ES-I3 (cell line): ENCODE measurements around the gene GMCL2.
"Not testable (repeated sequence)": the region's sequence is repeated elsewhere in the genome, so short reads cannot be mapped to it uniquely, and the experiment has no call there.

ENCODE experiments used
- H3K36me3 ChIP-seq: 2 replicates; pipeline ENCODE4 v1.6.1; 2013; ENCODE audit warnings: mild to moderate bottlenecking, low read length, control low read depth, moderate library complexity; ENCODE audit not compliant: insufficient read depth
- H3K4me1 ChIP-seq: 2 replicates; pipeline ENCODE4 v1.6.1; 2013; ENCODE audit warnings: mild to moderate bottlenecking, control low read depth, low read length; ENCODE audit not compliant: insufficient read depth
- H3K9ac ChIP-seq: 2 replicates; pipeline ENCODE4 v1.6.1; 2013; ENCODE audit warnings: low read depth, mild to moderate bottlenecking, low read length, moderate library complexity
- H3K9me3 ChIP-seq: 2 replicates; pipeline ENCODE4 v1.6.1; 2013; ENCODE audit warnings: mild to moderate bottlenecking, low read length, moderate library complexity; ENCODE audit not compliant: control insufficient read depth, insufficient read depth

GMCL2 gene

DNA sequence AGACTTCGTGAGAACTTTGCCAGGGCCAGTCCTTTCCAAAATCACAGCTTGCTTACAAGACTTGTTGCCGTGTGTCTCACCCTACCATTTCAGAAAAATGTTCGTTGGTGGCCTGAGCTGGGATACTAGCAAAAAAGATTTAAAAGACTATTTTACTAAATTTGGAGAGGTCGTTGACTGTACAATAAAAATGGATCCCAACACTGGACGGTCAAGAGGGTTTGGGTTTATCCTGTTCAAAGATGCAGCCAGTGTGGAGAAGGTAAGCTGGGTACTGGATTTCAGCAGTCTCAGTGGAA is 18.5 kb upstream of the GMCL2 start:
- H3K9me3 ChIP-seq = no peaks in the 10 kb centered on the region
- H3K36me3 ChIP-seq = peaks cover 41% of the 10 kb centered on the region
- H3K9ac ChIP-seq = peak overlapping the region; percentile 85
- H3K4me1 ChIP-seq = peaks cover 12% of the 10 kb centered on the region

DNA sequence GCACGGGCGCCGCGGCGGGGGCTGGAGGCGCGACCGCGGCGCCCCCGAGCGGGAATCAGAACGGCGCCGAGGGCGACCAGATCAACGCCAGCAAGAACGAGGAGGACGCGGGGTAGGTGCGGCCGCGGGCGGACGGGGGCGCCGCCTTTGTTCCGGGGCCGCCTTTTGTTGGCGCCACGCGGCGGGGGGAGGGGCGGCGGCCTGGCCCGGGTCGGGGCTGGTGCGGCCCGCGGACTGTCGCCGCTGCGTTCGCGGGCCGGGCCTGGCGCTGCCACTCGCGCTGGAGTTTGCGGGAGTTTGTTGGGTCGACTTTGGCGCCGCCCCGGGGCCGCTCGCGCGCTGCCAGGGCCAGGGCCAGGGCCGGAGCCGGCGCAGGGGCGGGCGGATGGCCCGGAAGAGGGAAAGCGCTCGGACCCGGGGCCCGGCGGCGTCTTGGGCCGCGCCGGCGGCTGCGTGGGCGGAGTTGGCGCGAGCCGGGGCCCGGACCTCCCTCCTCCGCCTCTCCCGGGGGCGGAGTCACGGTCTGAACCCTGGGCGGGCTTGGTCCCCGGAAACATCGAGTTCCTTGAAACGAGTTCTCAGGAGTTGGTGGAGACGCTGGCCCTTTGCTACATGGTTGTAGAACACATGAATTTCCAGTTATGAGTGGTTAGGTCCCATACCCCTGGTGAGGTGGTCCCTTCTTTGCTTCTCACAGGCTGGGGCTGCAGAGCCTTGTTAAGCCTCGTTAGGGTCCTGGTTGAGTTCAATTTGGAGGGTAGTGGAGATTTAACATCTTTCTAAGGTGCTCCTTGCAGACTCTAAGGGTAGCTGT is 18.0 kb upstream of the GMCL2 start:
- Histone ChIP-seq H3K9me3 (no peaks in the 10 kb centered on the region), H3K36me3 (peaks cover 37% of the 10 kb centered on the region), H3K4me1 (peaks cover 12% of the 10 kb centered on the region), H3K9ac (peak overlapping the region; percentile 85)

- H3K9me3 ChIP-seq = no peaks in the 10 kb centered on the region
- H3K36me3 ChIP-seq = peaks cover 32% of the 10 kb centered on the region
- peak within 1 kb of the TSS; percentile 85 for H3K9ac ChIP-seq
- peaks cover 12% of the 10 kb centered on the region for H3K4me1 ChIP-seq
These were observed 17.2 kb upstream of the GMCL2 start, which contains the start of gene HNRNPAB for GRCh38 chr5:178204182-178204934. HNRNPAB (plus strand) TSS chr5:178204533; CDS start chr5:178204838, 305 bp downstream.

- peak overlapping the region; percentile 85 for H3K9ac ChIP-seq
- H3K36me3 ChIP-seq = peaks cover 27% of the 10 kb centered on the region
- peaks cover 12% of the 10 kb centered on the region for H3K4me1 ChIP-seq
- no peaks in the 10 kb centered on the region for H3K9me3 ChIP-seq
These were observed 16.6 kb upstream of the GMCL2 start for GRCh38 chr5:178203670-178204181.

- Histone ChIP-seq H3K9me3 (no peaks in the 10 kb centered on the region), H3K9ac (no peak overlapping the region), H3K36me3 (peaks cover 21% of the 10 kb centered on the region), H3K4me1 (peaks cover 12% of the 10 kb centered on the region)
These were observed 15.4 kb upstream of the GMCL2 start for GRCh38 chr5:178202541-178202940.

DNA sequence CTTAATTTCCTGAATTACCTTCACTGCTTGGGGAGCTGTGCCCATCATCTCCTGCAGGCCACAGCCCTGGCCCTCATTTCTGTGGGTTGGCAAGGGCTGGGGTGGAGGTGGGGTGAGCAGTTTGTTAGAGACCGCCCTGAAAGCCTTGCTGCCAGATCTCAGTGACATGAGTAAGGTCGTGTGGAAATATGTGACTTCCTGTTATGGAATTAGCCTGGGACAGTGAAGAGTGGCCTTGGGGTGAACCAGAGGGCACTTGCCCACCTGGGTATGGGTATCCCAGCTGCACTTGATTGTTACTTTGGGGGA is 14.7 kb upstream of the GMCL2 start:
- Histone ChIP-seq H3K36me3 (peaks cover 15% of the 10 kb centered on the region), H3K9ac (no peak overlapping the region), H3K9me3 (no peaks in the 10 kb centered on the region), H3K4me1 (peaks cover 9% of the 10 kb centered on the region)

DNA sequence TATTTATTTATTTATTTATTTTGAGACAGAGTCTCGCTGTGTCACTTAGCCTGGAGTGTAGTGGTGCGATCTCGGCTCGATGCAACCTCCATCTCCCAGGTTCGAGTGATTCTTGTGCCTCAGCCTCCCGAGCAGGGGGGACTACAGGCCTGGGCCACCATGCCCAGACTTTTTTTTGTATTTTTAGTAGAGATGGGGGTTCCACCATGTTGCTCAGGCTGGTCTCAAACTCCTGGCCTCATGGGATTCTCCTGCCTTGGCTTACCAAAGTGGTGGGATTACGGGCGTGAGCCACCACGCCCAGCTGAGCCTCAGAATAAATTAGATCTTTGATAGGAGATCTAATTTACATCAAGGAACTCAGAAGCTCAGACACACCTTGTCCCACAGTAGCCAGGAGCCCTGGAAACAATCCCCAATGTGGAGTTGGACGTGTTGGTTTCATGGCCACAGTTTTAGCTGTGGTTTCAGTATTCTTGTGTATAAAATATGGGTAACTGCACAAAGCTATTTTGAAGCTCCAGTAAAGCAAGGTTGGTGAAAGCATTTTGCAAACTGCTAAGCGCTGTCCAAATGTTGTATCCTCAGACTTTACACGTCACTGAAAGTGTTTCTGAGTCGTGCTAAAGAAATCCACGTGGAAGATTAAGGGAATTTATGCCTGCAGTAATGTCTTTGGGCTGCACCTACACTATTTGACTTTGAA is 14.2 kb upstream of the GMCL2 start:
- Histone ChIP-seq H3K4me1 (peaks cover 5% of the 10 kb centered on the region), H3K9ac (no peak overlapping the region), H3K36me3 (peaks cover 11% of the 10 kb centered on the region; the same call in 1 of the 2 replicates), H3K9me3 (no peaks in the 10 kb centered on the region)

DNA sequence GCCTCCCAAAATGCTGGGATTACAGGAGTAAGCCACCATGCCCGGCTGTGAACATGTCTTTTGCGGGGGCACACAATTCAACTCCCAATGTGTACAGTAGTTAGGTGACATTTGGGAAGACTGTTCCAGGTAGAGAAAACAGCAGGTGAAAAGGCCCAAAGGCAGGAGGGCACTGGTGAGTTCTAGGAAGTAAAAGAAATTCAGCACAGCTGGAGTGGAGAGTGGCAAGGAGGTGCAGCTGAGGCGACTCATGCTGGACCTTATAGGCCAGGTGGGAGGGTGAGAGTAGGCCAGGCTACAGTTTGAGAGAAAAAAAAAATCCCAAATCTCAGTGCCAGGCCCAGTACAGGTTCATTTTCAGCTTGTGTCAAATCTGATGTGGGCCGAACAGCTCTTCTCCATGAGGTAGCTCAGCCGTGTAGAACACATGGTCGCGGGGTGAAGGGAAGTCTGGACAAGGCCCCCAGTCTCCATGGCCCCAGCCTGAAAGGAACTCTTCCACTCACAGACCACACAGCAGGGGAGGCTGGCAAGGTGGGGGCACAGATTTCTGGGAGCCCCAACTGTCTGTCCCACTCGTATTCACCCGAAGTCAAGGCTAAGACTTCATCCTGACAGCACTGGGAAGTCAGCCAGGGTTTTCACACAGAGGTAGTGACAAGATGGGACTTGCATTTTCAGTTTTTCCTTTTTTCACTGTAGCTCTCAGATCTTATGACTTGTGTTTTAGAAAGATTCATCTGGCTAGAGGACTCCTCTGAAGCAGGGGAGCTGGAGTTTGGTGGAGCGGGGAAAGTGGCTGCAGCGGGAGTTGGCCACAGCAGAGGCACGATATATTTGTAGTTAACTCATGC is 12.6 kb upstream of the GMCL2 start:
- Histone ChIP-seq H3K9ac (no peak overlapping the region), H3K9me3 (no peaks in the 10 kb centered on the region), H3K36me3 (no peaks in the 10 kb centered on the region), H3K4me1 (no peaks in the 10 kb centered on the region; the same call in 1 of the 2 replicates)

GRCh38 chr5:178198706-178199105 is 11.5 kb upstream of the GMCL2 start:
- no peaks in the 10 kb centered on the region for H3K9me3 ChIP-seq
- no peaks in the 10 kb centered on the region for H3K36me3 ChIP-seq
- no peak overlapping the region for H3K9ac ChIP-seq
- H3K4me1 ChIP-seq = no peaks in the 10 kb centered on the region; the same call in 1 of the 2 replicates

DNA sequence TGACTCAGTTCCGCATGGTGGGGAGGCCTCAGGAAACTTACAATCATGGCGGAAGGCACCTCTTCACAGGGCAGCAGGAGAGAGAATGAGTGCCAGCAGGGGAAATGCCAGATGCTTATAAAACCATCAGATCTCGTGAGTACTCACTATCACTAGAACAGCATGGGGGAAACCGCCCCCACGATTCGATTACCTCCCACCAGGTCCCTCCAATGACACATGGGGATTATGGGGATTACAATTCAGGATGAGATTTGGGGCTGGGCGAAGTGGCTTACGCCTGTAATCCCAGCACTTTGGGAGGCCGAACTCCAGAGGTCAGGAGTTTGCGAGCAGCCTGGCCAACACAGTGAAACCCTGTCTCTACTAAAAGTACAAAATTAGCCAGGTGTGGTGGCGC is 11.0 kb upstream of the GMCL2 start:
- not testable (repeated sequence) for H3K9ac ChIP-seq, H3K9me3 ChIP-seq, H3K36me3 ChIP-seq, H3K4me1 ChIP-seq

DNA sequence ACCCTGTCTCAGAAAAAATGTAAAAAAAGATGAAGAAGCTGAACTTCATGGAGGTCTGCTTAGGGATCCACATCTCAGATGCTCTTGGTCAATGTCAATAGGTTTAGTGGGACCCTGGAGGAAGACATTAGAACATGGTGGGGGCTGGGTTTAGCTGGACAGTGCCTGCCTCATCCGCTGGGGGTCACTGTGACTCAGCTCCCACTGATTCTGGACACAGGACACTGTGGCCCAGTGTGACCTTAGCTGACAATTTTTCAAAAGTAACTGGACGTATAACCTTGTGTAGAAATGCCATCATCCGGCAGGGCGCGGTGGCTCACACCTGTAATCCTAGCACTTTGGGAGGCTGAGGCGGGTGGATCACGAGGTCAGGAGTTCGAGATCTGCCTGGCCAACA is 9.8 kb upstream of the GMCL2 start:
- Histone ChIP-seq H3K4me1 (no peaks in the 10 kb centered on the region; the same call in 1 of the 2 replicates), H3K9ac (no peak overlapping the region), H3K9me3 (no peaks in the 10 kb centered on the region), H3K36me3 (no peaks in the 10 kb centered on the region)

DNA sequence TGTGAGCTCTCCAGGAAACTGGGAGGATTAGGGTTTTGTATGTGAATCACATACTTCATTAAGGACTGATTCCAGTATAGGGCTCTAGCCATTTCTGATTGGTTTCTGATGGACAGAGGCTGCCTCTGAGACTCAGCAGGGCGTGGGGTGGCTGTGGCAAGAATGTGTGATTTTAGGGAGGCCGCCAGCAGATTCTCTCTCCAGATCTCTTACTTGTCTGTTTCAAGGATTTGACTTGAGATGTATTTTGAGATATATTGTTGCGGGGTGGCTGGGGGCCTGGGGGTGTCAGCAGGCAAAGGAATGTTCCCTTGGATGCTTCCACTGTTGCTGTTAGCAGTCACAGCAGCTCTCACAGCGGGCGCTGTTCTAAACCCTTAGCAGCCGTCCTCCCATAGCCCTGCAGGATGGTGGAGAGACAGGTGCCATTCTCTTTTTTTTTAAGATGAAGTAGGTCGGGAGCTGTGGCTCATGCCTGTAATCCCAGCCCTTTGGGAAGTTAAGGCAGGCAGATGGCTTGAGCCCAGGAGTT is 9.2 kb upstream of the GMCL2 start:
- H3K36me3 ChIP-seq = no peaks in the 10 kb centered on the region
- H3K9ac ChIP-seq = no peak overlapping the region
- no peaks in the 10 kb centered on the region; the same call in 1 of the 2 replicates for H3K4me1 ChIP-seq
- H3K9me3 ChIP-seq = no peaks in the 10 kb centered on the region

- Histone ChIP-seq H3K9me3 (no peaks in the 10 kb centered on the region), H3K4me1 (no peaks in the 10 kb centered on the region), H3K9ac (no peak overlapping the region), H3K36me3 (no peaks in the 10 kb centered on the region)
These were observed 6.9 kb upstream of the GMCL2 start for GRCh38 chr5:178194026-178194425.
